ENCODE measurements around the gene NID2.

The NID2 gene

DNA sequence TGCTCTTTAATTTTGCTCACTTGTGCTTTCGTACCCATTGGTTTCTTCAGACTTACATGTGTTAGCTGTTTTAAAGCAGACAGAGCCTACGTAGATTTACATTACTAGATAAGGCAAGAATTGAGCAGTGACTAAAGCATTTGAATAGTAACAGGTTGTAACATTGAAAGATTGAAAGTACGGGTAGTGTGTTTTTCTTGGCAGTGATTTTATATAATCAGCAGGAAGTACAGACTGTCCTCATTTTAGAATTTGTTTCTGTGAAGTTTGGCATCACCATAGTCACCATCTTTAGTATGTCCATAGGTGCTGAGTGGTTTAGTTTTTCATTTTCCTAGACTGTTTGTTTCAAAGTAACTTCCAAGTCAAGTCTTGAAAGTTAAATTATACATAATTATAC is 65.5 kb downstream of the NID2 start:
- no peak for DNase-seq (ENCODE audit: low read depth in 2 of 2, low spot score in 1 of 2)

GRCh38 chr14:52002542-52002941 is 66.3 kb downstream of the NID2 start:
- DNase-seq (ENCODE audit: low read depth in 2 of 2, low spot score in 1 of 2), result no peak

- no peak for DNase-seq (ENCODE audit: low read depth in 2 of 2, low spot score in 1 of 2)
These were observed 68.2 kb downstream of the NID2 start for GRCh38 chr14:52000696-52001095.

GRCh38 chr14:52000019-52000582 is 68.8 kb downstream of the NID2 start:
- DNase-seq (ENCODE audit: low read depth in 2 of 2, low spot score in 1 of 2), result no peak

DNA sequence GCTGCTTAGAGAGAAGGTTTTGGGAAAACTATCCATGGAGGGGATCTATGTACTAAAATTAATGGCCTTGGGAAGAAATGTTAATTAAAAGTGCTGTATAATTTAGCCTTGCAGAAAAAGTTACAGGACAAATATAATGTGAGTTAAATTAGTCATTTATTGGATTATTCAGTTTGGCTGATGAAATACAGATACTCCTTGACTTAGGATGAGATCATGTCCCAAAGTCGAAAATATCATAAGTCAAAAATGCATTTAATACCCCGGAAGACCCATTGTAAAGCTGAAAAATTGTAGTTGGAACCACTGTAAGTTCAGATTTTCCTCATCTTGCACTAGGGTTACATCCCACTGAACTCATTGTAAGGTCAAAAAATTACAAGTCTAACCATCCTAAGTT is 69.8 kb downstream of the NID2 start:
- DNase-seq (ENCODE audit: low read depth in 2 of 2, low spot score in 1 of 2), result no peak

- no peak for DNase-seq (ENCODE audit: low read depth in 2 of 2, low spot score in 1 of 2)
These were observed 70.5 kb downstream of the NID2 start for GRCh38 chr14:51998348-51998747.

- DNase-seq (ENCODE audit: low read depth in 2 of 2, low spot score in 1 of 2), result no peak
These were observed 72.6 kb downstream of the NID2 start for GRCh38 chr14:51996148-51996746.

DNA sequence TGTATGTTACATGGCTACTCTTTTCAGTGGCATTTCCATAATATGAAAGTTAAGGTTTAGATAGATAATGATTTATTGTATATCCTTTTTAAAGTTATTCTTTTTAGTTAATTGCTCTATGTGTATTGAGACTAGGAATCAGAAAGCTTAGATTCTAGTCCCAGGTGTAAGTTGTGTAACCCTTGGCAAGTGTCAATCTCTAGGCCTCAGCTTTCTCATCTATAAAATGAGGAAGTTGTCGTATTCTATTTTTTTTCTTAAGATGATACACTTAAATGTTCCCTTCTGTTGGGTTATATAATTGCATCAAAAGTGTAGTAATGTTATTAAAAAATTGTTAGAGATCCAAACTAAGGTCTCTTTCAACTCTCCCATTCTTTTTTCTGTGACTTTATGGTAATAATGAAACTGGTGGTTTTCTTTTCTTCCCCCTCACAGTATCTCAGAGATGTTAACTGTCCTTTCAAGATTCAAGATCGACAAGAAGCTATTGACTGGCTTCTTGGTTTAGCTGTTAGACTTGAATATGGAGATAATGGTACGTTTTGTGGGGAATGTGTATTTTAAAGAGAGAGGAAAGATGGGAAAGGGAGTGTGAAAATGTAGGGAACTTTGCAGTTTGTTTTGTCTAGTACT is 75.5 kb downstream of the NID2 start:
- DNase-seq (ENCODE audit: low read depth in 2 of 2, low spot score in 1 of 2), result no peak

GRCh38 chr14:51990488-51990887 is 78.4 kb downstream of the NID2 start:
- DNase-seq (ENCODE audit: low read depth in 2 of 2, low spot score in 1 of 2), result no peak

DNA sequence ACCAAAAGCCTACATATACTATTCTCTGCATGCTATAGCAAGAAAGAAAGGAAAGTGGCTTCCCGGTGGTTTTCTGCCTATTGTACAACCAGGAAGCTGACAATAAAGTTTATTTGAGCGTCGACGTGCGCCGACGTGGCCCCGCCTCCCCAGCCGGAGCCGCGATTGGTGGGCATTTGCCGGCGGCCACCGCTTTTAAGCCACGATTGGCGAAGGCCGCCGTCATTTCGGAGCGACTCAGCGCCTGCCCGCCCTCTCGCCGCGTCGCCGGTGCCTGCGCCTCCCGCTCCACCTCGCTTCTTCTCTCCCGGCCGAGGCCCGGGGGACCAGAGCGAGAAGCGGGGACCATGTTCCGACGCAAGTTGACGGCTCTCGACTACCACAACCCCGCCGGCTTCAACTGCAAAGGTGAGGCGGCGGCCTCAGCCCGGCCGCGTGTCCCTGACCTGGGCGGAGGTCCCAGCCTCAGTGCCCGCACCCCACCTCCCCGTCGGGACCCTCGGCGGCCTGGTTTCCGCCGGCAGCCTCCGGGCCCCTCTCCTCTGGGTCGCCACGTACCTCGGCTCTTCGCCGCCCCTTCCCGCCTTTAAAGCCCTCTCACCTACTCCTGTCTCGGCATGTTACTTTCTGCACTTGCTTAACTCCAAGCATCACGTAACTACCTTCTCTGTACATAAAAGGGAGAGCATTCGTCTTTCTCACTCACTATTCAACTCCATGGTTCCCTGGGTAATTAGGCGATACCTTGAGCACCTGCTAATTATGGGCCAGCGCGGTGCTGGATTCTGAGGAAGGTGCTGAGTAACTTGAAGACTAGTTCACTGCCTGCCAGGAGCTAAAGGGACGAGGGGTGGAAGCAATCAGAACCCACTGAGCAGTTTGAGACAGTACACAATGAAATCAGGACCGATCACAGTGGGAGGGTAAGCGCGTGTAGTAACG is 79.3 kb downstream of the NID2 start, which contains the start of gene RTRAF:
Gene RTRAF, plus strand, starts transcription at position 254 of the 942 bp plus-strand sequence. Its CDS starts 94 bp downstream, at position 348.
- DNase-seq (ENCODE audit: low read depth in 2 of 2, low spot score in 1 of 2), result peak; percentile 73 to 83

- DNase-seq (ENCODE audit: low read depth in 2 of 2, low spot score in 1 of 2), result no peak
These were observed 80.6 kb downstream of the NID2 start for GRCh38 chr14:51988221-51988620.

- no peak for DNase-seq (ENCODE audit: low read depth in 2 of 2, low spot score in 1 of 2)
These were observed 87.5 kb downstream of the NID2 start for GRCh38 chr14:51981218-51981854.

DNA sequence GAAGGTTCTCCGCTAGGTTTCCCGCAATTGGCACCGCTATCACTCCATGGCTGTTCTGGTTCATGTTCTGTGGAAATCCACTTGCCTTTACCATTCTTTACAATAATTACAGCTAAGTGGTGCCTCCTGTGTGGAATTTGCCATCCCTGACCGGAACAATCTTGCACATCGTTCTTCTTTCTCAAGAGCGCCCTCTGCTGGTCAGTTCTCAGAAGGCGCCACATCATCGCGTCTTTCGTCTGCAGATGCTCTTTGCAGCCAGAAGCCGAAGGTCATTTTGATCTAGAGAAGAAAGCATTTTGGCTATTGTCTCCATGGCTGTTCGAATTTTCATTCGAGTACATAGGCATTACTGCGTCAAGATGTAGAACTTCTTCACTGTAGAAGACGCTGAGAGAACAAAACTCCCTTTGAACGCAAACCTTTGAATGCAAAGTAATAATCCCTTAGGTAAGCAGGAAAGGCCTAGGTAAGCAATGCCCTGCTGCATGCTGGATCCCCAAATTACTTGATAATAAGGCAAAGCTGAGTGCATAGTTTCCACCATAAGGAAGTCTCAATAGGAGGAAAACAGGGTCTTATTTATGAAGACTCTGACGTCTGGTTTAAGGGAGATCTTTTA is 89.7 kb downstream of the NID2 start:
- peak; percentile 55 to 79 for DNase-seq (ENCODE audit: low read depth in 2 of 2, low spot score in 1 of 2)

- DNase-seq (ENCODE audit: low read depth in 2 of 2, low spot score in 1 of 2), result no peak
These were observed 90.2 kb downstream of the NID2 start for GRCh38 chr14:51978681-51979085.

GRCh38 chr14:51977075-51977474 is 91.8 kb downstream of the NID2 start:
- no peak for DNase-seq (ENCODE audit: low read depth in 2 of 2, low spot score in 1 of 2)

GRCh38 chr14:51972566-51972965 is 96.3 kb downstream of the NID2 start:
- no peak for DNase-seq (ENCODE audit: low read depth in 2 of 2, low spot score in 1 of 2)

- DNase-seq (ENCODE audit: low read depth in 2 of 2, low spot score in 1 of 2), result no peak
These were observed 98.9 kb downstream of the NID2 start for GRCh38 chr14:51969852-51970540.

GRCh38 chr14:51967521-51967920 is 101.3 kb downstream of the NID2 start:
- no peak for DNase-seq (ENCODE audit: low read depth in 2 of 2, low spot score in 1 of 2)

DNA sequence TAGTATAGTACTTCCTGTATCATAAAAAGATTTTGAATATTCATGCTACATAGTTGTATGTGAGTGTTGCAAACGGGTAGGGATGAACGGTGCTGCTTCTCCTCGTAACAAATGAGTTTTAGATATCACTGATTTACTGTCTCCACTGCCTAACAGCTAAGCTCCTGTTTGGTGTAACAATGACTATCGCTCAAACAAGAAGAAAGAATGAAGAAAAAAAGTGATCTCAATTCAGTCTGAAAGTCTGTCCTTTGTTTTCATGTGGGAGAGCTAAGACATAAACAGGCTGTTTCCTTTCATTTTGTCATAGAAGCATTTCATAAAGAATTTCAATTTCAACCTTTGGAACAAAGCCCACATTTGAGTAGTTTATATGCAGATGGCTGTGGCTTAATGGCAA is 105.6 kb downstream of the NID2 start:
- DNase-seq (ENCODE audit: low read depth in 2 of 2, low spot score in 1 of 2), result no peak

DNA sequence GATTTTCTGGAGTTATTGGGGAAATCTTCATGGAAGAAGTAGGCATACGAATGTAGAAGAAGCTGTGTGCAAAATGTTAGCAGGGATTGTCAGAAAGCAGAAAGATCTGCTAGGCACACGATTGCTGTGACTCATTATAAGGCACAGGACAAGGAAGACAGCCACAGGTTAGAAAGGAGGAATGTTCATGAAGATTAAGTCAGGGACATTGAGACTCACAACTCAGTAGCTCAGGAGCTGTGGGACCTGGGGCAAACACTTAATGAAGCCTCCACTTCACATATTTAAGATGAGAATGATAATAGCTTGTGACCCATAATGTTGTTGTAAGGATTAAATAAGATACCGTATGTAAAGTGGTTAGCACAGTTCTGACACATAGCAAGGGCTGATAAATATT is 106.1 kb downstream of the NID2 start:
- DNase-seq (ENCODE audit: low read depth in 2 of 2, low spot score in 1 of 2), result no peak

All from stimulated activated CD8-positive, alpha-beta memory T cell treated with anti-CD3 and anti-CD28 coated beads, Interleukin-4, amount 100 ng/mL, for 4 hours (primary cell).